Measurements from ENCODE around the gene RASGRF1.

RASGRF1 gene

GRCh38 chr15:79051941-79052731 lies 38.4 kb downstream of the RASGRF1 start:
- TF ChIP-seq TEAD4 (IDR thresholded peaks at IDR 0.05) (no peak), MAX (IDR thresholded peaks at IDR 0.05) (no peak), CREB1 (IDR thresholded peaks at IDR 0.05; ENCODE audit: low read depth) (no peak)

DNA sequence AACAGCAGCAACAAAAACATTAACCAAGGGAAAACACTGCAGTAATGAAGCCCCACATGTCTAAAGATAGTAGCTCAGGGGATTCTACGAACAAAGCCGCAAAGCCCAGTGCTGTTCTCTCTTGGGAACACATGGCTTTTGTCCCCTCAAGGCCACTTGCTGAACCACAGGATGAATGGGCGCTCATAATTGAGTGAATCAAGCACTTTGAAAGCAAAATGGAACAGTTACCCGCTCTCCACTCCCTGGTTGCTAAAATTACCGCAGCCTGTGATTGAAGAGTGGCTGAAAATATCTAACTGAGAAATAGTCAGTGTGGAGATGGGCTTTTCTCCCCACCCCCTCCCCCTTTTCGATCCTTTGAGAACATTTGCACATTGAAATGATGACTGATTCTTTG lies 39.6 kb downstream of the RASGRF1 start:
- TF ChIP-seq CREB1 (IDR thresholded peaks at IDR 0.05; ENCODE audit: low read depth) (no peak), TAF1 (IDR thresholded peaks at IDR 0.05; ENCODE audit: low read depth) (no peak), EGR1 (IDR thresholded peaks at IDR 0.05) (no peak), NFIC (IDR thresholded peaks at IDR 0.05) (no peak), MAX (IDR thresholded peaks at IDR 0.05) (no peak), YY1 (IDR thresholded peaks at IDR 0.05; ENCODE audit: low read depth) (no peak), FOXM1 (IDR thresholded peaks at IDR 0.05; ENCODE audit: borderline replicate concordance, low read depth) (no peak), TEAD4 (IDR thresholded peaks at IDR 0.05) (no peak)
- TF ChIP-seq, protein P1, sequence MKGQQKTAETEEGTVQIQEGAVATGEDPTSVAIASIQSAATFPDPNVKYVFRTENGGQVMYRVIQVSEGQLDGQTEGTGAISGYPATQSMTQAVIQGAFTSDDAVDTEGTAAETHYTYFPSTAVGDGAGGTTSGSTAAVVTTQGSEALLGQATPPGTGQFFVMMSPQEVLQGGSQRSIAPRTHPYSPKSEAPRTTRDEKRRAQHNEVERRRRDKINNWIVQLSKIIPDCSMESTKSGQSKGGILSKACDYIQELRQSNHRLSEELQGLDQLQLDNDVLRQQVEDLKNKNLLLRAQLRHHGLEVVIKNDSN (IDR thresholded peaks at IDR 0.05): no peak

- no peak for TF ChIP-seq MAX (IDR thresholded peaks at IDR 0.05)
- TF ChIP-seq ZBTB7A (IDR thresholded peaks at IDR 0.05; ENCODE audit: low read depth): no peak
- TF ChIP-seq TEAD4 (IDR thresholded peaks at IDR 0.05): no peak
- TF ChIP-seq TCF12 (IDR thresholded peaks at IDR 0.05; ENCODE audit: low read depth): no peak
- TF ChIP-seq EGR1 (IDR thresholded peaks at IDR 0.05): no peak
- TF ChIP-seq REST (IDR thresholded peaks at IDR 0.05; ENCODE audit: low read depth): no peak
- TF ChIP-seq TAF1 (IDR thresholded peaks at IDR 0.05; ENCODE audit: low read depth): no peak
These were observed 40.2 kb downstream of the RASGRF1 start for GRCh38 chr15:79050341-79050740.

GRCh38 chr15:79049416-79049815 lies 41.2 kb downstream of the RASGRF1 start:
- TF ChIP-seq YY1 (IDR thresholded peaks at IDR 0.05; ENCODE audit: low read depth) (no peak), NFIC (IDR thresholded peaks at IDR 0.05) (no peak), TCF12 (IDR thresholded peaks at IDR 0.05; ENCODE audit: low read depth) (no peak), MAX (IDR thresholded peaks at IDR 0.05) (no peak), ZBTB7A (IDR thresholded peaks at IDR 0.05; ENCODE audit: low read depth) (no peak), FOXM1 (IDR thresholded peaks at IDR 0.05; ENCODE audit: borderline replicate concordance, low read depth) (no peak), EGR1 (IDR thresholded peaks at IDR 0.05) (no peak), TAF1 (IDR thresholded peaks at IDR 0.05; ENCODE audit: low read depth) (no peak), TEAD4 (IDR thresholded peaks at IDR 0.05) (no peak), RAD21 (IDR thresholded peaks at IDR 0.05; ENCODE audit: low read depth) (no peak), REST (IDR thresholded peaks at IDR 0.05; ENCODE audit: low read depth) (no peak), CEBPB (IDR thresholded peaks at IDR 0.05) (no peak), EP300 (IDR thresholded peaks at IDR 0.05; ENCODE audit: borderline replicate concordance) (no peak), CREB1 (IDR thresholded peaks at IDR 0.05; ENCODE audit: low read depth) (no peak)
- TF ChIP-seq, protein P1 (IDR thresholded peaks at IDR 0.05): no peak

DNA sequence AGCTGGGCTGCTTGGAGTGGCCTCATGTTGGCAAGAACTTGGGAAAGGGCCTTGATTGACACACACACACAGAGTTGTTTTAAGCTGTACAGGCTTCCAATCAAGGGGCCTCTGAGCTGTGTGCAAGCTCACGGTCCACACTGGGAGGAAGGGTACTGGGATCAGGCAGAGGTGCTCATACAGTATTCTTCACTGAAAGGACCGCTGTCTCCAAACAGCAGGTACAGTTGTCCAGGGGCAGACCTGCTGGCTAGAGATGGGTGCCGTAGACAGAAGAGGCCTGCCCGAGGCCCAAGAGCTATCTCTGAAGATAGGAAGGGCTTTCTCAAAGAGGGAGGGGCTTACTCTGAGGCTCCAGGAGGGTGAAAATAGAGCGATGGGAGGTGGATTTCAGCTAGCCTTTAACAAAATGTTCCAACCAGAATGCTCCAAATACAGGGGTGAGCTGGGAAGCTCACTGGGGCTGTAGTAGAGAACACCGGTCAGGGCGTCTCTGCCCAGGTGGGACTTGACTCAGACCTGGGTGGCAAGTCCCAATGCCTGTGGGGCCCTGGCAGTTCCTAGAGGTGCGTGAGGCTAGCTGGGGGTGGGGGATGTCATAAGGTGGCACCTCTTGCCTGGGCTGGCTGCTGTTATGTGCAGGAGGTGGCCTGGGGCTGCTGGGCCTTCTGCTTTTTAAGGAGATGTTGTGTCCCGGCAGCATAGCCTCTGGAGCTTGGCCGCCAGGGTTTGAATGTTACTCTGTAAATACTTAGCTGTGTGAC lies 42.7 kb downstream of the RASGRF1 start:
- no peak for TF ChIP-seq TCF12 (IDR thresholded peaks at IDR 0.05; ENCODE audit: low read depth)
- no peak for TF ChIP-seq ZBTB7A (IDR thresholded peaks at IDR 0.05; ENCODE audit: low read depth)
- TF ChIP-seq FOXM1 (IDR thresholded peaks at IDR 0.05; ENCODE audit: borderline replicate concordance, low read depth): no peak
- TF ChIP-seq NFIC (IDR thresholded peaks at IDR 0.05): no peak
- no peak for TF ChIP-seq RAD21 (IDR thresholded peaks at IDR 0.05; ENCODE audit: low read depth)
- TF ChIP-seq, protein P1 (IDR thresholded peaks at IDR 0.05): no peak
- no peak for TF ChIP-seq CEBPB (IDR thresholded peaks at IDR 0.05)
- no peak for TF ChIP-seq TEAD4 (IDR thresholded peaks at IDR 0.05)
